ENCODE data around the gene APOL3. TPM values are rescaled to one million over a fixed set of nuclear protein-coding genes. Genes with fewer than 3 reads are reported as not detected.
"Not testable (repeated sequence)": the region's sequence is repeated elsewhere in the genome, so short reads cannot be mapped to it uniquely, and the experiment has no call there.

APOL3 gene
- total RNA-seq, 1 experiment from 2014 or later = 0.10 TPM

DNA sequence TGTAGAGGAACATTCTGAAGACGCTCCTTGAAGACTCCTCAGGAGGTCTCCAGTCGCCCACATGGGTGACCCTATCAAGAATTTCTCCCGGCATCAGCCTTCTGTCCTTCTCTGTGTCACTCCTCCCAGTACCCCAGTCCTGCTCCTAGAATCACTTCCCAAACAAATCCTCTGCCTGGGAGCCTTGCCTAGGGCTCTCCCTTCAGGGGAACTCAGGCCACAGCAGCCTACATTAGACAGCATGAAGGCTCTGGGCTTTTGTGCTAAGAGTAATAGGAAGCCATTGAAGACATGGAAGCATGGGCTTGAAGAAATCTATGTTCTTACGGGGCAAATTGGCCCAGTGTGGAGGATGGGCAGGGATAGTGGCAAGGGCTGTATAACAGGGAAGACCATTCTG, 21.8 kb downstream of the APOL3 start:
- not testable (repeated sequence) for DNase-seq (ENCODE audit: extremely low read depth, low read depth)

DNA sequence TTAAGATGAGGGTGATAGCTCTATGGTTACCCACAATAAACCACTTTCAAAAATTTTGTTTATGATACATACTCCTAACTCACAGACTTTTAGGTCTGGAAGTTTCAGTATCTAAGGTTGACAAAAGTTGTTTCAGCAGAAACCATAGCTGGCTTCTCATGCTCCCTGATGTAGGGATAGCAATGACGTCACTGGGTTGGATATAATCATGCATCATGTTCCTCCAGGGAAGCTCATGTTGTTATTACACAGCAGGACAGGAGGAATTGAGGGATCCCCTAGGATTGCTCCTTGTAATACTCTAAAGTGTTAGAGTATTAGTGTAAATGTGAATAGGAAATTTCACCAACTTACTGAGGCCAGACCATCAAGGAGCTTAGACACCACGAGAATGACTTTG, 23.6 kb downstream of the APOL3 start:
- DNase-seq (ENCODE audit: extremely low read depth, low read depth) = no peak

DNA sequence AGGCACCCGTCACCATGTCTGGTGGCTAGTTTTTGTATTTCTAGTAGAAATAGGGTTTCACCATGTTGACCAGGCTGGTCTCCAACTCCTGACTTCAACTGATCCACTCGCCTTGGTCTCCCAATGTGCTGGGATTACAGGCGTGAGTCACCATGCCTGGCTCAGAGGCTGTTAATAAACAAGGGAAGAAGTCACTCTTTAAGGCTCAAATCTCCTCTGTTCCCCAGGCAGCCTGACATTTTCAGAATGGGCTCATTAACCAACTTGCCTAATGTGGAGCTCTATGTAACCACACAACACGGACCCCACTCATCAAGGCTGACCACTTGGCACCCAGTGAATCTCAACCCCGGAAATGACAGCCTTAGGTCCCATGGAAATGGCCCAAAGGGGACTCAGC, 24.1 kb downstream of the APOL3 start:
- DNase-seq (ENCODE audit: extremely low read depth, low read depth) = no peak

DNA sequence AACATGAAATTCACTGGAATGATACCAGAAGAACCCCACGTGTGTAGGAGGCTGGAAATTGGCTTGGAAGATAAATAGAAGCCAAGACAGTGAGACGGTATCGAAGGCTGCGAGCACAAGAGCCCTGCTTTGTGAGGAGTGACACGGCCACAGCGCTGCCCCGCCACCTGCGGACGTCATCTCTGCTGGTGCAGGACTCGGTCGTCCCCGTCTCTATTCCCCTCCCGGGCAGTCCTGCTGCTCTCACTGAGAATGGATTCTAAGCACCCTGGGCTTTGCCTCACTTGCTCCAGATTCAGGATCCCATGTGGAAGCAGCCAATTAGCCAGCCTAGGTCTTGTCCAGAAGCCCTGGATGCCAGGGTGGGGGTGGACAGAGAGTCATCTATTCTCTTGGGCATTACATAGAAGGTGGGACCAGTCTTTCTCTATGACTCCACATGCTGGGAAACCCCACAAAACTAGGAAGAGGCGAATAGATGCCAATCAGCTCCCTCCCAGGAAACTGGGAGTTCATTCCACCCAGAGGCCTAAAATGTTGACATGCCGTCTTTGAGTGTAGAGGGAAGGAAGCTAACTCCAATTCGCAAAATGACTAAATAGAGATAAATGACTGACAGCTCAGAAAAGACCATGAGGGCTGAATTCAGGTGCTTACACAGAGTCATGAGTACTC, 25.1 kb downstream of the APOL3 start:
- DNase-seq (ENCODE audit: extremely low read depth, low read depth) = no peak

DNA sequence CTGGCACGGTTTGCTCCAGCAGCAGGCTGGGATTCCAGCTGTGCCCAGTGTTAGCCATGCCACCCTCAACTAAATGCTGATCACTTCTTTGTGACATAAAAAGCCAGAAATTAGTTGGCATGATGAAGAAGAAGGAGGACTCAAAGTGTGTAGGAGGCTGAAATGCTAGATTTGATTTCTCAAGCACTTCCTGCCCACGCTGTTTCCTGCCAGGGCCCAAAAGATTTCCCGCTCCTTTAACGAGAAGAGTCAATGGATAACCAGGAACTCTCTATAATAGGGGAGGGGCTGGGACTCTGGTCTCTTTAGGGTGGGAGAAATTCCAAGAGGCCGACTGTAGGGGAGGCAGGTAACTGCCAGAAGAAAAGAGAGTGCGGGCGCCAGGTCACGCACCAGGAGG, 26.4 kb downstream of the APOL3 start:
- DNase-seq (ENCODE audit: extremely low read depth, low read depth) = no peak

DNA sequence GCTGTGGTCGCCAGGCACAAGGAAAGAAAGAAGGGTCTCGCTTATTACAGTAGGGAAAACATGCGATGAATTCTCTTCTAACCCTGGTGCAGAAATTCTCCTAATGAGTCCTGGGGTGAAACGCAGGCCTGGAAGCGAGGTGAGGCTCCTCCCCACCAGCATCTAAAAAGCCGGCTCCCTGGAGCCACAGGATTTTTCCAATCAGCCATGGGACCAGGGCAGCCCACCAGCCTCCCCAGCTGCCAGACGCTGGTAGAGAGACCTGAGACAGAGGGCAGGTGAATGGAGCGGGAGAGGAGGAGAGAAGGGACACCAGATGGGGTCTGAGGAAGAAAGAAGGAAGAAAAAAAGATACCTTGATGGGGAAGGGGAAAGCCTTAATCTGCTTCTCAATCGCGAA, 28.6 kb downstream of the APOL3 start:
- DNase-seq (ENCODE audit: extremely low read depth, low read depth) = no peak

DNA sequence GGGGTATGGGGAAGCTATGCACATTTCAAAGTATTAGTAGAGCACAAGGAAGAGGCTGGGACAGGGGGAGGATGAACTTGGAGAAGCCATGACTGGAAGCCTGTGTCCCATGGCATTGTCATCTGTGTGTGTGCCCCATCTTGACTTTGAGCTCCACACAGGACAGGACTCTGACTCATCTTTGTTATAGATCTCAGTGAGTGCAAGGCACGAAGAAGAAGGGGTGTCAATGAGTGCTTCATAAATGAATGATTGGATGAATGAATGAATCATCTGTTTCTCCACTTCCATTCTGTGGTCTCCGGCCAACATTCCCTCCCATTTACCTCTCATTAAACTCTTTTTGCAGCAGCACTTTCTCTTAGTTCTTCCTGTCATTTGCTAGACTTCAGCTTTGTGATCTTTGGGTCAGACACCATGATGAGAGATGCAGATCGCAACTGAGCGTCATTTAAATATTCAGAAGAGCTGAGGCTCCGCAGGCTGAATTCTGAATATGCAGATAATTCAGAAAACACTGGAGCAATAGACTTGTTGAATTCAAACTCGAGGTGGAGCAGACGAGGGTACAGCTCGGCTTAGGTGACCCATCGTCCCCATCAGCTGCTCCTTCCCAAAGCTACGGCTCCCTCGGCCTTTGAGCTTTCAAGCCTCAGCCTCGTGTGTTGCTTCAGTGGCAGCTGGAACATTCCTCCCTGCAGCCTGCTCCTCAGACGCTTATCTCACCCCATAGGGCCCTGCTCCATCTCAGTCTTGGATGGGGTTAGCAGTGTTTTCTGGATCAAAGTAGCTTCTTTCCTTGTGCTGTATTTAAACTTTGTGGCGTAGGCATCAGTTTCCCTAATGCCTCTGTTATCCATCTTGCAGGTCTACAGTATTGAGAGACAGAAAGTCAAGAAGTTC, 30.8 kb downstream of the APOL3 start:
- DNase-seq (ENCODE audit: extremely low read depth, low read depth) = no peak

DNA sequence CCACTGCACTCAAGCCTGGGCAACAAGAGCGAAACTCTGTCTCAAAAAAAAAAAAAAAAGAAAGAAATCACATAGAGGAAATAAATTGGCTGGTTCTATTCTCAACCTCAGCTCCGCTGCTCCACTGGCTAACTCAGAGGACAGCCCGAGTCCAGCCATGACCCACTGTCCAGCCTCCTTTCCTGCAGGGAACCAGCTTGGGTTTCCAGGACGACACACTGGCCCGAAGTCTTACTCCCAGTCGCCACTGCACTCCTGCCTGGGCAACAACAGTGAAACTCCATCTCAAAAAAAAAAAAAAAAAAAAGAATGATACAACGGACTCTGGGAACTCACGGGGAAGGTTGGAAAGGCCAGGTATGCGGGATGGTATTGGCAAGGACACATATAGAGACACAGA, 31.5 kb downstream of the APOL3 start:
- no peak for DNase-seq (ENCODE audit: extremely low read depth, low read depth)

DNA sequence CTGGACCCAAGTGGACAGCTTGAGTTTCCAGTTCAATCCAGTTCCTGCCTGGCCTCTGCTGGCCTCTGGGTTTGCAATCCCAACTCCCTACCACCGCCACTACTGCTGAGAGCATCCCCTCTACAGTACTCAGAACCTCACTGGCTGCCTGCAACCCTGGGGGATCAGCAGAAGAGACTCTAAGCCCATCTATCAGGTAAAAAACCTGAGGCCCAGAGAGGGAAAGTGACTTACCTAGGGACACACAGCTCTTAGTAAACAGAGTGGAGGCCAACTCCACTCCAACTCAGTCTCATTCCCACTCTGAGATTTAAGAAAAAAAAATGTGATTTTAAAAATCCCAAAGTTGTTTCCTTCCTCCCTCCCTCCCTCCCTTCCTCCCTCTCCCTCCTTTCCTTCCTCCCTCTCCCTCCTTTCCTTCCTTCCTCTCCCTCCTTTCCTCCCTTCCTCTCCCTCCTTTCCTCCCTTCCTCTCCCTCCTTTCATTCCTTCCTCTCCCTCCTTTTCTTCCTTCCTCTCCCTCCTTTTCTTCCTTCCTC, 34.5 kb downstream of the APOL3 start:
- DNase-seq (ENCODE audit: extremely low read depth, low read depth) = no peak

DNA sequence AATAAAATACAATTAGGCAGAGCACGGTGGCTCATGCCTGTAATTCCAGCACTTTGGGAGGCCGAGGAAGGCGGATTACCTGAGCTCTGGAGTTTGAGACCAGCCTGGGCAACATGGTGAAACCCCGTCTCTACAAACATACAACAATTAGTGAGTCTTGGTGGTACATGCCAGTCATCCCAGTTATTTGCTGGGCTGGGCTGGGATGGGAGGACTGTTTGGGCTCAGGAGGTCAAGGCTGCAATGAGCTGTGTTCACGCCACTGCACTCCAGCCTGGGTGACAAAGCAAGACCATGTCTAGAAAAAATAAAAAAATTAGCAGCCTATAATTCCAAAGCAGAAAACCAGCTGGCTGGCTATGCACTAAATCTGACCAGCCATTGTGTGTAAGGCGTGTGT, 35.1 kb downstream of the APOL3 start:
- DNase-seq (ENCODE audit: extremely low read depth, low read depth) = no peak

DNA sequence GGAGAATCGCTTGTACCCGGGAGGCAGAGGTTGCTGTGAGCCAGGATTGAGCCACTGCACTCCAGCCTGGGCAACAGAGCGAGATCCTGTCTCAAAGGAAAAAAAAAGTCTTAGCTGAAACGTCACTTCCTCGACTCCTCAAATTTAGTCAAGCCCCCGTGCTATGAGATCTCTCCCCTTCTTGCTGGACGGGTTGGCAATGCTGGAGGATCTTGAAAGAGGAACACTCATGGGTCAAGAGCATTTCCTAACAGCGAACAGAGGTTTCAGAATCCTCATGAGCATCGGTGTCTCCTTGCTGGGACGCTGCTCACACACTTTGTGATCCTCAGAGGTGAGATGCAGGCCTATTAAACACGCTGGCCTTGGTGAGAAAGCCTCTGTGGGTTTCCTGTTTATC, 35.9 kb downstream of the APOL3 start:
- DNase-seq (ENCODE audit: extremely low read depth, low read depth) = no peak

DNA sequence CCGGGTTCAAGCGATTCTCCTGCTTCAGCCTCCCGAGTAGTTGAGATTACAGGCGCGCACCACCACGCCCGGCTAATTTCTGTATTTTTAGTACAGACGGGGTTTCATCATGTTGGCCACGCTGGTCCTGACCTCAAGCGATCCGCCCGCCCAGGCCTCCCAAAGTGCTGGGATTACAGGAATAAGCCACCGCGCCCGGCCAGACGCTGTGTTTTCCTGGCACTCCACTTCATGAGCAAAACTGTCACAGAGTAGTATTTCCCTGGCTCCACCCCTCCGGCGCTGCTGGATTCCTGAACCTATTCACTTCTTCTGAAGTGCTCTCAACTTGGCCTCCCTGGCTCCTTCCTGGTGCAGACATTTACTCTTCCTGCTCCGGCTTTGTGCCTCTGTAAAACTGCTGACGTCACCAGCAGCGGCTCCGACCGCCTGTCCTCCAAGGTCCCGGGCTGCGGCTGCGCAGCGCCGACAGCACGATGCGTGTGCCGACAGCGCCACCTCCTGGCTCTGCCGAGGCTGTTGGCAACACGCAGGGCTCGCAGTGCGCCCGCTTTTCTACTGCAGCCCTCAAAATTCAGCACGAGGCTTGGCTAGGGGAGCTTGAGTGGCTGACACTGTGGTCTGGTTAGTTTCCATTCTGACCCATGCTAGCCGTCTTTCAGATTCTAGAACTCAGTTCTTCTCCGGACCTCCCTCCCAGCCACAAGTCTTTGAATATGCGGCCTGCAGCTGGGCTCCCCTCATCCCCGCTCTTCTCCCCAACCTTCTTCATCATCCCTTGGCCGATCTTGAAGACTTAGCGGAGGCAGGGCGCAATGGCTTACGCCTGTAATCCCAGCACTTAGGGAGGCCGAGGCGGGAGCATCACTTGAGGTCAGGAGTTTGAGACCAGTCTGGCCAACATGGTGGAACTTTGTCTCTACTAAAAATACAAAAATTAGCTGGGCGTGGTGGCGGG, 36.6 kb downstream of the APOL3 start:
- peak; percentile 89 for DNase-seq (ENCODE audit: extremely low read depth, low read depth)

DNA sequence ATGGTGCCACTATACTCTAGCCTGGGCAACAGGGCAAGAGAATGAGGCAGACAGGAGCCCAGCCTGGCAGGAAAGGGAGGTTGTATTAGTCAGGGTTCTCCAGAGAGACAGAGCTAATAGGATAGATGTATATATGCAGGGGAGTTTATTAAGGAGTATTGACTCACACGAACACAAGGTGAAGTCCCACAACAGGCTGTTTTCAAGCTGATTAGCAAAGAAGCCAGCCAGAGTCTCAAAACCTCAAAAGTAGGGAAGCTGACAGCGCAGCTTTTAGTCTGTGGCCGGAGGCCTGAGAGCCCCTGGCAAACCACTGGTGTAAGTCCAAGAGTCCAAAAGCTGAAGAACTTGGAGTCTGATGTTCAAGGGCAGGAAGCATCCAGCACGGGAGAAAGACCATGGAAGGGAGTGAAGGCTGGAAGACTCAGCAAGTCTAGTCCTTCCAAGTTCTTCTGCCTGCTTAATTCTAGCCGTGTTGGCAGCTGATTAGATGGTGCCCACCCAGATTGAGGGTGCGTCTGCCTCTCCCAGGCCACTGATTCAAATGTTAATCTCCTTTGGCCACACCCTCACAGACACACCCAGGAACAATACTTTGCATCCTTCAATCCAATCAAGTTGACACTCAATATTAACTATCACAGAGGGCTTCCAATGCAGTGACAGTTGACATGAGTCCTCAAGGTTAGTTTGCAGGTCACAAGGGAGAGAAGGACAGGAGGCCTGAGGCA, 39.8 kb downstream of the APOL3 start:
- not testable (repeated sequence) for DNase-seq (ENCODE audit: extremely low read depth, low read depth)

DNA sequence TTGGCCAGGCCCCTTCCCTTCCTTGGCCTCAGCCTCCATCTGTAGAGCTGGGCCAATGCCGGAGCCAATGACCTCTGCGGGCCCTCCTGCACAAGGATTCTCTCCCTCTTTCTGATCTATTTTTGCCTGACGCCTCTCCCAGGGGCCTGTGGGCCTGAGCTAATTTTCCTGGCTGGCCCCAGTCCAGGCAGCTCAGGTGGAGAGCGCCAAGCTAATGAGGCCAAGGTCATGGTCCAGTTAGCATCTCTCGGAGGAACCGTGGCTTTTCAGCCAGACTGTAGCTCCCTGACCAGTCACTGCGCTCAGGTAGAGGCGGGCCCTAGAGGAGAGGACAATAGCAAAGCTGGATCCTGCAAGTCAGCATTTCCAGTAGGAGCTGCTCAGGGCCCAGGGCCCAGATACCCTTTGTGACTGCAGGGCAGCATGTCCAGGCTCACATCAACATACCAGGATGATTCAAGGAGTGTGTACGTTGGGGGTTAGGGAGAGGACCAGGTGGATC, 43.5 kb downstream of the APOL3 start:
- no peak for DNase-seq (ENCODE audit: extremely low read depth, low read depth)

DNA sequence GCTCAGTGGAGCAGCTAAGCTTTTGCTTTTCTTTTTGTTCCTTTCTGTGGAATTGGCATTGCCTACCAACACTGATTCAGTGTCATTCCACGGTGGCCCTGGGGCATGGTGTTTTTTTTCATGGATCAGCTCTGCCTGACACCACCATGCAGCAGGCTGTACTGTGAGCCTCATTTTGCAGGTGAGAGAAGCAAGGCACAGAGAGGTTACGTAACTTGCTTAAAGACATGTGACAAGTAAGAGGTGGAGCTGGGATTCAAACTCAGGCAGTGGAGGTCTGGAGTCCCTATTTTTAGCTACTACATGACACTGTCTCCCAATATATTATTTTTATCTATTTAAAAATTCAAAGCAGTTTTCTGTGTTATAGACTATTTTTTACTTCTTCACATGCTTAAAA, 44.4 kb downstream of the APOL3 start:
- no peak for DNase-seq (ENCODE audit: extremely low read depth, low read depth)

DNA sequence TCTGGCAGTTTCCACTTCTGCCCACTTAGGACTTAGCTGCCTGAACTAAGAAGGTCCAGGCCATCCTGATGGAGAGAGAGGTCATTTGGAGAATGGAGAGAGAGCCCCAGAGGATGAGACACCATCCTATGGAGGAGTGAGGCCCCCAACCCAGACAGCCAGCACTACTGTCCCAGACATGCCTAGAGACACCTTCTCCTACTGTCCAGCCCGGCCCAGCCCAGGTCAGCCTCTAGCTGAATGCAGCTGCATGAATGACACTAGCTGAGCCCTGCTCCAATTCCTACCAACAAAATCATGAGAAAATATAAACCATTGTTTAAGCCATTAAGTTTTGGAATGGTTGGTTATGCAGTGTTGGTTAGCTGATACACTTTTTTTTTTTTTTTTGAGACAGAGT, 47.4 kb downstream of the APOL3 start:
- no peak for DNase-seq (ENCODE audit: extremely low read depth, low read depth)

DNA sequence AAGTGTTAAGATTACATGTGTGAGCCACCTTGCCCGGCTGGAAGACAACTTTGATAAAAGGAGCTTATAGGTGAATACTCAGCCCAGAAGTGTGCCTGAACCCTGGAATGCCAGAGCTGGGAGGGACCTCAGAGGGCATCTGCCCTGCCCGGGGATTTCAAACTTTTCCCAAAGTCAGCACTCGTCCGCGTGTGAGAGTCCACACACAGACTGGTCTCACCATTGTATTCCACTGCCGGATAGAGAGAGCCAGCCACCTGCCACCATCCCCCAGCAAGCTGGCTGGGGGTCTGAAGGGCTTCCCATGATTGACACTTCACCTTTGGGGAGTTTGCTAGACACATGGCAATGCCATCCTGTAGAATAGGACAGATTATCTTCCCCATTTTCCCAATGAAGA, 49.2 kb downstream of the APOL3 start:
- no peak for DNase-seq (ENCODE audit: extremely low read depth, low read depth)

DNA sequence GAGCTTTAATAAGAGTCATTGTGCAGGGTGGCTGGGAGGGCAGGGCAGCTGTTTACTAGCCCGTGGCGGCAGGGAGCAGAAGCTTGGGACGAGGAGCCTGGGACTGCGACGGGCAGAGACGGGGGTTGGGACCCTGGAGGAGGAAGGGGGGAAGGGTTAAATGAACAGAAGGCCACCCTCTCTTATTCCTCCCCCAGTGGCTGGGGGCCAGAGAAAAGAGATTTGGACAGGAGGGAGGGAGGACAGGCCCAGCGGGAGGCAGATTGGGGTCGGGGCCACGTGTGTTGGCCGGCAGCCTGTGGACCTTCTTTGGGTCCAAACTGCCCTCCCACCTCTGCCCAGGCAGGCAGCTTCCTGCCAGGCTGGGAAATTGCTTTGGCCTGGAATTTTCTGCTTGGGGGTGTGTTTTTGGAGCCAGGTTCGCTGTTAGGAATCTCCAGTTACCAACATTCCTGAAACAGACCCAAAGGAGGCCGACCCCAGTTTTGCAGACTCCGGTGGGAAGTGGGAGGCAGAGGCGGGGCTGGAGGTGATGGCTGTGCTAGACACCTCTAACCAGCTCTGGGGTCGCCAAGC, 50.2 kb downstream of the APOL3 start:
- no peak for DNase-seq (ENCODE audit: extremely low read depth, low read depth)

DNA sequence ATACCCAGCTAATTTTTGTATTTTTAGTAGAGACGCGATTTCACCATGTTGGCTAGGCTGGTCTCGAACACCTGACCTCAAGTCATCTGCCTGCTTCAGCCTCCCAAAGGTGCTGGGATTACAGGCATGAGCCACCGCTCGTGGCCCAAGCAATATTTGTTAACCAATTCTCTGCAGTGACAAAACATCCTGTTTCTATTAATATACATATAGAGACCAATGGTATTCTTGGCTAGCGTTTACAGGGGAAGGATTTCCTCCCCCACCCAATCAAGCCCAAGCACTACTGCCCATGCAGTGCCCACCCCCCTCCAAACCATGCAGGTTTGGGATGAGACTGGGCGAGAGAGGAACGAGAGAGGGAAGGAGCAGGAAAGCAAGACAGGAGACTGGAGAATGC, 53.1 kb downstream of the APOL3 start:
- DNase-seq (ENCODE audit: extremely low read depth, low read depth) = no peak

DNA sequence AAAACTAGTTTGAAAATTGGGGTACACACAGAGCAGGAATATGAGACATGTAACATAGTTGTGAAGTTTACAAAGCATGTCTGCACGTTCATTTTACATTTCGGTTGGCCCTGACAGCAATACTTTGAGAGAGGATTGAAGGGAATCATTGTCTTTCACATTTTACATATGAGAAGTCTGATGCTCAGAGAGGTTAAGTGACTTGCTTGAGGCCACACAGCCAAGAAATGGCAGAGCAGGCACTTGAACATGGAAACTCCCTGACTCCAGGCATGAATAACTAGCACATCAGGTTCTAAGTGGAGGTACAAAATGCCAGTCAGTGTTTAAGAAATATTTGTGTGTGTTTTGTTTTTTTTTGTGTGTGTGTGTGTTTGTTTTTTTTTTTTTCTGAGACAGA, 53.6 kb downstream of the APOL3 start:
- DNase-seq (ENCODE audit: extremely low read depth, low read depth) = no peak
